A549 treated with CpdA at 1 μM for 4 hours (cell line): Measurements from ENCODE around the gene LIN28A. TPM values are rescaled to one million over a fixed set of nuclear protein-coding genes. Genes with fewer than 3 reads are reported as not detected.

Source experiments
- total RNA-seq: library from RNA; stranded (reverse); fragments of 200-300 nt; extraction: Qiagen RNA extraction; gene quantifications from 5 replicates; pipeline ENCODE4 v1.2.3, GENCODE V29; 2022; ENCODE audit warnings: low read depth

The LIN28A gene, protein sequence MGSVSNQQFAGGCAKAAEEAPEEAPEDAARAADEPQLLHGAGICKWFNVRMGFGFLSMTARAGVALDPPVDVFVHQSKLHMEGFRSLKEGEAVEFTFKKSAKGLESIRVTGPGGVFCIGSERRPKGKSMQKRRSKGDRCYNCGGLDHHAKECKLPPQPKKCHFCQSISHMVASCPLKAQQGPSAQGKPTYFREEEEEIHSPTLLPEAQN
- not detected in 5 replicates for total RNA-seq

DNA sequence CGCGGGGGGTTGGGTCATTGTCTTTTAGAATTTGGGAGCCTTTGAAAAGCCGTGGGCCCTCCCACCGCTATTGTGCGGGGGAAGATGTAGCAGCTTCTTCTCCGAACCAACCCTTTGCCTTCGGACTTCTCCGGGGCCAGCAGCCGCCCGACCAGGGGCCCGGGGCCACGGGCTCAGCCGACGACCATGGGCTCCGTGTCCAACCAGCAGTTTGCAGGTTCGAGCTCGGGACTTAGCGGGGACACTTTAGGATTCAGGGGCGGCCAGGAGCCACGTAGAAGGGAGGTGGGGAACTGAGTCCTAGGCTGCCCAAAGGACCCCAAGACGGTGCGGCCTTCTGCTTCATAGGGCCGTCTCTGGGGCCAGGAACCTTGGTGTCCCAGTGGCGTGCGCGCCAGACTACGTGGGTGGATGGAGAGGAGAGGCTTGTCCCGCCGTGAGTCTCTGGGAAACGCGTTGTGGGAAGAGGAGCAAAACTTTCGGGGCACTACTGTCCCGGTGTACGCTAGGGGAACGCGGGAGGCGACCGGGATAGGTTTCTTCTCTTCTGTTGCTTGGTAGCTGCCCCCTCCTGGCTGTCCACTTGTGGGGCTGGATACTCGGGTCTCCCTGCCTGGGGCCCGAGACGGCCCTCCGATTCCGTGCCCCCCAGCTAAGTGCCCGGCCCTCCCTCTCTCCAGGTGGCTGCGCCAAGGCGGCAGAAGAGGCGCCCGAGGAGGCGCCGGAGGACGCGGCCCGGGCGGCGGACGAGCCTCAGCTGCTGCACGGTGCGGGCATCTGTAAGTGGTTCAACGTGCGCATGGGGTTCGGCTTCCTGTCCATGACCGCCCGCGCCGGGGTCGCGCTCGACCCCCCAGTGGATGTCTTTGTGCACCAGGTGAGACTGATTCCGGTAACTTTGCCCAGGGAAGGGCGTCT lies at the start of gene LIN28A:
Gene LIN28A (plus strand): TSS at position 112 of the 918 bp plus-strand sequence. CDS start 75 bp downstream, at position 187.

DNA sequence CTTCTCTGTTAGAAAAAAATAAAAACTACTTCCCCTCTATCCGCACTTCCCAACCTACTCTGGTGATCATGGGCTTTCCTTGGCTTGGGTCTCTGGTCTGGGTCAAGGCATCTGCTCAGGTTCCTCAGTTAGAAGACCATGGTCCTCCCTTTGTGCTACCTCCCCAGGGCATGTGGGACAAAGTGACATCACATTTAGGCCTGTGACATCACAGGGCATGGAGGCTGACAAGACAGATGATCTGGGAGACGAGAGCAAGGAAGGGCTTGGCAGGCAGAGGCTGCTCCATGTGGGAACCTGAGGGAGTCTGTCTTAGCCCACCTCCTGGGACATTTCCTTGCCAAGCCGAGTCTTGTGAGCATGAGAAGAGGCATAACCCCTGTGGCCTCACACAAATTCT lies 38.0 kb upstream of the LIN28A start, which contains the start of gene ZNF683:
Gene ZNF683 (minus strand): TSS at position 140 of the 400 bp plus-strand sequence. CDS start 4,179 bp downstream, outside the sequence.

DNA sequence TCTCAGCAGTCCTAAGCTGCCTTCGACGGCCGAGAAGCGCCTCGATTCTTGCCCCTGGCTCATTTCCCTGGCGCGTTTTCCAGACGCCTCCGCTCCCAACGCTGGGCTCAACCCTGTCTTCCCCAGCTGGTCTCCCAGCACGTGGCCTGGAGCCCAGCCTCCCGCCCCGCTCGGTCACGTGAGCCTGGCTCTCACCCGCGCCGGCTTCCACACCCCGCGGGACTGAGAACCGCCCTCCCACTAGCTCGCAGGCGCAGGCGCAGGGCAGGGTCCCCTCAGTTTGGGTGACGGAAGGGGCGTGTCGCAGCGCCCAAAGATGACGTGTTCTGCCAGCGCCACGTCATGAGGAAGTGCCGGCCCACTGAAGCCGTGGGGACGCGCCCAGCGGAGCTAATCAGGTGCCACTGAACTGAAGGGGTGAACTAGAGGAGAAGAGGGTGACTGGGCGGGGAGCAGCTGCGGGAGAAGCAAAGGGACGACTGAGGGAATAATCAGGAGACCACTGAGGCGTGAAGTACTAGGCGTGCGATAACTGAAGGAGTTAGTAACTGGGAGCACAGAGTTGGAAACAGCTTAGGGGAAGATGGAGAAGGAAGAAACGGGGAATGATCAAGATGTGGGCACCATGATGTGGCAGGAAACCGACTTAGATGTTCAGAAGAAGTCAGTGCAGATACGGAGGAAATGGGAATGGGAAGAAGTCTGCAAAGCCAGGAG lies 21.5 kb downstream of the LIN28A start, which contains the start of gene DHDDS:
Gene DHDDS (plus strand): TSS at position 343 of the 717 bp plus-strand sequence. CDS start 625 bp downstream, outside the sequence.

DNA sequence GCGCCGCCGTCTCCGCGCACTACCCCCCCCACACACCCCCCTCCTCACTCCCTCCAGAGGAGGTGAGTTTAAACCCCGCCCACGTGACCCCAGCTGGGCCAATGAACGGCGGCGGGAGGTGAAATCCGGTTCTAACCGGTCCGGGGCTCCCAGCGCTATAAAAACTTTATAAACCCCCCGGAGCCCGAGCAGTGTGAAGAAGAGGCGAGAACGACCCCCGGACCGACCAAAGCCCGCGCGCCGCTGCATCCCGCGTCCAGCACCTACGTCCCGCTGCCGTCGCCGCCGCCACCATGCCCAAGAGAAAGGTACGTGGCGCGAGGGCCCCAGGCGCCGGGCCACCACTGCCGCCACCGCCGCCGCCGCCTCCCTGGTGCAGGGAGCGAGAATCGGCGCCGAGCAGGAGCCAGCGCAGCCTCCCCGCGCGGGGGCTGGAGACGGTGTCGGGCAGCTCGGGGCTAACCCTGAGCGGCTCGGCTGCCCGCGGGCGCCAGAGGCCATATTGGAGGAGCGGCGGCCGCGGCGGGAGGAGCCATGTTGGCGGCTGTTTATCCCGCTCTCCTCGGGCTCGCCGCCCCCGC lies 61.8 kb downstream of the LIN28A start, which contains the start of gene HMGN2:
Gene HMGN2 (plus strand): TSS at position 121 of the 581 bp plus-strand sequence. CDS start 173 bp downstream, at position 294.

Other genes starting within 250 kb of the LIN28A start
- not detected in 5 replicates for gene C1orf232, start 241.9 kb upstream of the LIN28A start, total RNA-seq
- gene ZNF593, start 240.9 kb upstream of the LIN28A start, total RNA-seq: 48.2 to 75.7 TPM (median 67.5 TPM) in 5 replicates
- 0.22 to 0.34 TPM (median 0.27 TPM) in 4 of 5 replicates, not detected in the other for gene ZNF593OS, start 239.0 kb upstream of the LIN28A start, total RNA-seq
- 0.21 to 0.45 TPM (median 0.35 TPM) in 4 of 5 replicates, not detected in the other for gene CNKSR1, start 233.3 kb upstream of the LIN28A start, total RNA-seq
- not detected in 5 replicates for gene CATSPER4, start 220.2 kb upstream of the LIN28A start, total RNA-seq
- 12.4 to 14.7 TPM (median 13.9 TPM) in 5 replicates for gene CEP85, start 176.6 kb upstream of the LIN28A start, total RNA-seq
- gene SH3BGRL3, start 130.7 kb upstream of the LIN28A start, total RNA-seq: 115 to 171 TPM (median 156 TPM) in 5 replicates
- gene UBXN11, start 104.2 kb upstream of the LIN28A start, total RNA-seq: 13.0 to 16.9 TPM (median 16.7 TPM) in 5 replicates
- not detected in 5 replicates for gene CD52, start 92.9 kb upstream of the LIN28A start, total RNA-seq
- gene CRYBG2, start 56.7 kb upstream of the LIN28A start, total RNA-seq: 1.6 to 2.3 TPM (median 1.7 TPM) in 5 replicates
- gene ZNF683, start 38.1 kb upstream of the LIN28A start, total RNA-seq: not detected in 5 replicates
- gene DHDDS, start 21.5 kb downstream of the LIN28A start, total RNA-seq: 20.4 to 28.4 TPM (median 22.1 TPM) in 5 replicates
- gene HMGN2, start 61.6 kb downstream of the LIN28A start, total RNA-seq: 345 to 395 TPM (median 355 TPM) in 5 replicates
- 15.0 to 18.3 TPM (median 17.4 TPM) in 5 replicates for gene RPS6KA1, start 118.9 kb downstream of the LIN28A start, total RNA-seq